HTR-8/SVneo (cell line): ENCODE data around the gene SKIDA1.

Experiments used
- DNase-seq: peaks from one replicate; pipeline ENCODE4 v3.0.0; 2011; ENCODE audit warnings: low spot score, mixed read lengths; ENCODE audit not compliant: insufficient read length
- FAIRE-seq: peaks from 2 replicates; lab custom pipeline; 2011; peaks lifted over from hg19 to GRCh38; lab: Jason Lieb, UNC

The SKIDA1 gene

DNA sequence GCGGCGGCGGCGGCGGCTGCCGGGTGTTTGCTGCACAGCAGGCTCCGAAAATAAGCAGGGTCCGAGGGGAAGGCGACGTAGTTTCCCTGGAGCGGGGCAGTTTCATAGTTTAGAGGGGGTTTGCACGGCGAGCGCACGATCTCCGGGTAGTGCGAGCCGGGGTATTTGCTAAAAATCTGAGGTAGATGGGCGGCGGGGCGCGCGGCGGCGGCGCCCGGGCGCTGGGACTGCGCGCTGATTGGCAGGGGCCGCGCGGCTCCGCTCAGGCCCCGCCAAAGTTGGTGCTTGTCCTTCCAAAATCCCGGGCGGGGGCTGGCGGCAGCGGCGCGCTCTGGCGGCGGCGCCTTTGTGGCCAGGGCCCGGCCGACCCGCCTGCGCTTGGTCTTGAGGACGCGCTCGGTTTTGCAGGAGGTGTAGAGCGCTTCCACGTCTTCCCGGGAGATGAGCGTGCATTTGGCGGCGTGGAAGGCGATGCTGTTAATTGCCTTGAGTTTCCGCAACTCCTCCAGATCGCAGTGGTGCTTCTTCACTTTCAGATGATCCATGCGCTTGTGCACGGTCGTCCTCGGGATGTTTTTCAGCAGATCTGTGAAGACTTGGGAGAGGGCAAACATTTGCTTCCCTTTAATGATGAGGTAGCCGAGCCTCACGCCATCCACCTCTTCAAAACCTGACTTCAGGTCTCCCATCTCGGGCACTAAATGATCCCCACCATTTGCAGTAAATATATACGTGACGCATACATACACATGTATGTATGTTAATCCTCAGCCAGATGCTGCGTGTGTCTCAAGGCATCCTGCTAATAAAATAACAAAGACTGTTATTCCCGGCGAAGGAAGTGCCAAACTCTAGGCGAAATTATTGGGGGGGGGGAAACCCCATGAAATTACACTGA lies 8.1 kb downstream of the SKIDA1 start:
- no peak for FAIRE-seq
- DNase-seq: no peak

- no peak for DNase-seq
- peak; percentile 48 for FAIRE-seq
These were observed 9.0 kb downstream of the SKIDA1 start for GRCh38 chr10:21516242-21517131.

DNA sequence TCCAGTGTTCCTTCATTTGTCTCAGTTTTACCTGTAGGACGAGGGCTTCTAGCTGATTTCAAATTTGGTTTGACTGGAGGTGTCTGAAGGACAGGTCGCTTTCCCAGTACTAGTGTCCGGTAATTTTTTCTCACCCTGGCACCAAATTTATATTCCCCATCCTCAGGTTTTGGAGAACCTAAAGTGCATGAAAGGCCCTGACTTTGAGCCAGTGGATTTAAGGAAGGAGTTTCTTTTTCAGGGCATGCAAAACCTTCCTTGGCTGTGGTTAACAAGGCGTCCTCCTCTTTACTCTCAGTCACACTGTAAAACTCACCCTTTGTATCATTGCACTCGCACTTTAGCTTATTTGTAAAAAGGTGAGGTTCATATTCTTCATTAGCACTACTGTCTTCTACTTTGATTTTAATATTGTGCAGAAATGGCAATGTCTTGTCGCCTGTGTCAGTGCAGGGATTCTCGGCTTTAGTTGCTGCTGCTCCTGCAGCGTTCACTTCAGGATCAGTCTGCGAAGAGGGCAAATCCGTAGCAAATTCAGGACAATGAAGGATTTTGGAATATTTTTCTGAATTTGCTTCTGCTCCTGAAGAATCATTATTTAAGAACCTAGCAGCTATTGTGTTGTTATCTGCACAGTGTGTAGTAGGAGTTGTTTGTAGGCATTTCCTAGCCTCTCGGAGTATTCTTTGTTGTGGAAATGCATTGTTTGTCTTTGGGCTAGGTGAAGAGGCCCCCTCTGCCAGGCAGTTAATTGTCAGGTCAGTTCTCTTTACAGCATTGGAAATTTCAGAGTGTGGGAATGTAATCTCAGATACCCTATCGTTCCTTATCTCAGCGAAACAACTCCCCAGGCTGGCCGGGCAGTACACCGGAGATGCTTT lies 9.9 kb downstream of the SKIDA1 start:
- FAIRE-seq: no peak
- DNase-seq: no peak

GRCh38 chr10:21514818-21515351 lies 10.6 kb downstream of the SKIDA1 start:
- no peak for FAIRE-seq

GRCh38 chr10:21514129-21514817 lies 11.2 kb downstream of the SKIDA1 start:
- FAIRE-seq (no peak), DNase-seq (no peak)

More at GRCh38 chr10:21514818-21515351, 10.6 kb downstream of the SKIDA1 start:
- DNase-seq: no peak

GRCh38 chr10:21513405-21513788 lies 12.1 kb downstream of the SKIDA1 start:
- DNase-seq: no peak
- no peak for FAIRE-seq

DNA sequence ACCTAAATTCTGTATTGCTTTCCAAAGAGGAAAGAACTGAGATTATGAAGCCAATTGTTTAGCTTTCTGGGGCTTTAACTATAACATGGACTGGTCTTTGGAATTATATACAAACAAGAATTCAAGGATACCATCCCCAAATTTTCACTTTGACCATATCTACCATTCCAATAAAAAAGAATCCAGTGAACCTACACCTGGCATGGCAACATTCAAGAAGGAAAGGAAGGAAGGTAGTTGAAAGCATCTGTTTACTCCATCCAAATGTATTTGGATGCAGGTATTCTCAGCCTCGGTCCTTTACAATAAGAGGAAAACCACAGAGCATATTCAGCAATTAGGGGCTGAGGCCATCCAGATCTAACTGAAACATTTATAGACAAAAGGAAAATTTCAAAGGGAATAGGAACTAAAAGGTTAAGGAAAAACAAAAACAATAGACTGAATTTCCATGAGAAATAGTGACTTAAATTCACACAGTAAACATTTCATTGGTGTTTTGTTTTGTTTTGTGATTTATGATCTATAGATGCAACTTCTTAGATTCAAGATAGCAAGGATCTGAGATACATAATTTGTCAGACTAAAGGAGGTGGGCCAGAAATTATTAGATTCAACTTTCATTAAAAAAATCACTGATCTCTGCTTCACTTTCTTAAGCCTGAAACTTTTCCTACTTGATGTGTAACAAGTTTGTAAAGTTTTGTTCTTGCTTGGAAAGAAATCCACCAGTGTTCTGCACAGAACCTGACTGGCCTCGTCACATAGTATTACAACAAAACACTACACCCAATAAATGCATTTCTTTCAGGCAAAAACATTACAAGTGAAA lies 12.7 kb downstream of the SKIDA1 start:
- no peak for FAIRE-seq
- no peak for DNase-seq

DNA sequence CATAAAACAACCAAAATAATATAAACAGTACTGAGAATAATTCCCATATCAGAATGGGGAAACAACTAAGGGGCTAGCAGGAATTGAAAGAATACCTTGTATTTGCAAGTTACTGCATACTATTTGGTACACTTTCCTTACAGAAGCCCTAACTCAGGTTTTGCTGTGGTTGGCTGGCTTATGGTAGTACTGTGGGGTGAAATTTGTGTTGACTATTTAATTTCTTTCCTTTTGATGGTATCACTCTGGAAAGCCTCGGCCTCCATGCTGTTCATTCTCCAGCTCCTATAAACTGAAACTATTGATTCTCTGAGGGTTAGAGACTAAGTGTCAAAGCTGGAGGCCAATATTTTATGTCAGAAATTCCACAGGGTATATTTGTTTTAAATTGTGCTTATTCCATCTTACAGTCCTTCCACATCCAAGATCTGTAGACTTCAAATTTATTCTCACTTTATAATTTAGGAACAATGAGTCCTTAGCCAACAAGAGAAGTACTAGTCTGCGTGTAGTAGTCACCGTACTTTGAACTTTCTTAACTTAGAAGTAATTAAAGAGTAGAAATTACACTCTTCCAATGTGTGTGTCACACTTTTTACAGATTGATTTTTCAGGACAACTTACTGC lies 13.4 kb downstream of the SKIDA1 start:
- no peak for FAIRE-seq
- DNase-seq: no peak

- FAIRE-seq (no peak), DNase-seq (no peak)
These were observed 14.3 kb downstream of the SKIDA1 start for GRCh38 chr10:21511095-21511570.

DNA sequence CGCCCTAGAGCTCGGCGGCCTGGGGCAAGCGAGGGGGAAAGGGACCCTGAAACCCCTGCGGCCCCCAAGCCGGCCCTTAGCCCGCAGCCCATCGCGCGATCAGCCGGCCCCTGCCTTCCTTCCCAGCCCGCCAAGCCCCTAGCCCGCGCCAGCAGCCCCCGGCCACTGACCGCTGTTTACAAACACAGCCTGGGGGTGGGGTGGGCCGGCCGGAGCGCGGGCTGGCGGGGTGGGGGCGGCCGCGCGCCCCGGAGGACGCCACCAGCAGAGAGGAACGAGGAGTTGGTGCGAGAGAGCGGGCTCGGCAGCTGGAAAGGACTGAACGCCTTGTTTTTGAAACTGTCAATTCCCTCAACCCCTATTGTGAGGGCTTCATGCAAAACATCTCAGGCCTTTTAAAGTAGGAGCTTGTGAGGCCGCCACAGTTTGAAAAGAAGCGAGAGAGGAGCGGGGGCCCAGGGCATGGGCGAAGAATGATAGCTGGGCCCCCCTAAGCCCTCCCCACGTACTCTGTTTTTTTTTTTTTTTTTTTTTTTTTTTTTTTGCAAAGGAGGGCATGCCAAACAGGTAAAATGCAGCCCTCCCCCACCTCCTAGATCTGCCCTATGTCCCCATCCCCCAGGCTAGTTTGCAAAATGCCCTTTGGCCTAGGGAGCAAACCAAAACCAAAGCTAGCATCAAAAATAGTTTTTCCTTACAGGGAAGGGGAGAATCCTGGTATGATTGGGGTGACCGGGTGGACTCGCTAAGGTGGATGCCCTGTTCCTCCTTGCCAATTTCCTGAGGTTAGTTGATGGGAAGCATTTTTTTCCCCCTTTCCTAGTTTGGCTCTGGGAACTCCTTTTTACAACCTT lies 15.0 kb downstream of the SKIDA1 start:
- no peak for DNase-seq

DNA sequence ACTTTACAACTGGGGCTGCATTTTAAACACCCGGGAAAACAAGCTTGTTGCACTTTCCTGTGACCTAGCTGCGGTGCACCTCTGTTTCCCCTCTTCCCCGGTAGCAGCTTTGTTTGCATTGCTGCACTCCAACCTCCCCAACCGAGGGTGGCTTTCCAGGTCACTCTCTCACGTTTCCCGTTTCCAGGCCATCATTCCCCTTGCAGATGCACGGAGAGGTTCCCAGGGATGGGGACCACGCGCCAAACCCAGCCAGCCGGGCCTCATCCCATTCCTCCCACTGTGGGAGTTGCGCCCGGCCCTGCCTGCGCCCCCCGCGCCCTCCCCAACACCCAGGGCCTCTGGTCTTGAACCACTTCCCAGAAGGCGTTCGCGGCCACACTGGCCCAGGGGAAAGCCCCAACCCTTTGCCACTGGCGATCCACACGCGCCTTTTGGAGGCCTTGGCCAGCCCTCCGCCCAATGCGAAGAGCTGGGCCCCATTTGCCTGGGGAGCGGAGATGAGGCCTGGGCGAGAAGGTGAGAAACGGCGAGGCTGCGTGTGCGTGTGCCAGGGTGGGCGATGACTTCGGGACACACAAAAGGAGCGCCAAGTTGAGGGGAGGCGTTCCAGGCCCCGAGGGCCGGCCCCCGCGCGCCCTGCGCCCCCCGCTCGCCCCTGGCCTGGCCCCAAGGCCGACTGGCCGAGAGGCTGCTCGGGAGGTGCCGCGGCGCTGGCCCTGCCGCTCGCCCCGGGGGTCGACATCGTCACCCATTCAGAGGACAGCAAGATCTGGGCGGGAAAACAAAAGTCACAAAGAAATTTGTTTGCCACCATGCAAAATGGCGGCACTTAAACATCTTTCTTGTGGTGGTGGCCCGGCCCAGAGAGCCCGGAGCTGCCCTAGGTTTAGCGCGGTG lies 15.9 kb downstream of the SKIDA1 start:
- DNase-seq (no peak), FAIRE-seq (no peak)

More for the DNA sequence above, 15.0 kb downstream of the SKIDA1 start:
- FAIRE-seq: no peak

DNA sequence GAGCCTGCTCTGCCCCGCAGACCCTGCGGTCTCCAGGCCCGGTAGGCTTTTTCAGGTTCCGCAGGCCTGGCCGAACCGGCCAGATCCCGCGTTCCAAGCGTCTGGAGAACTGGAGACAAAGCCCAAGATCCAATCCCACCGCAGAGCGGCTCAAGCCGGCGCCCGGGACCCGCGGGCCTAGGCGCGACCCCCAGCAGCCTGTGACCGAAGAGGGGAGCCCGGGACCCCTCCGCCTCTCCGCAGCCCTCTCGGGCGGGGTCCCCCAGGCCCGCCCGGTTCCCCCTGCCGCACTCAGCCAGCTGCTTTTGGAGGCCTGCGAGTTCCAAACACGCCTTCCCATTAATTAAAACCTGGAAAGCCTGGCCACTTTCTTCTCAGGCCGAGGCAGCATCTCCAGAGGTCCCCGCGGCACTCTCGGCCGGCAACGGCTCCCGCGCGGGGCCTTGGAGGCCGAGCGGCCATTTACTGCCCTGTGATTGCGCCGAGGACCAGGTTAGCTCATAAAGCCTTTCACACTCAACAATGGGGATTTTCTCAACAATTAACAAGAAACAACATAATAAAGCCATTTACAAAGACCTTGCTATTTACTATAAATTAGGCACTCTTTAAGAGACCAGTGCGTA lies 16.7 kb downstream of the SKIDA1 start:
- no peak for FAIRE-seq

DNA sequence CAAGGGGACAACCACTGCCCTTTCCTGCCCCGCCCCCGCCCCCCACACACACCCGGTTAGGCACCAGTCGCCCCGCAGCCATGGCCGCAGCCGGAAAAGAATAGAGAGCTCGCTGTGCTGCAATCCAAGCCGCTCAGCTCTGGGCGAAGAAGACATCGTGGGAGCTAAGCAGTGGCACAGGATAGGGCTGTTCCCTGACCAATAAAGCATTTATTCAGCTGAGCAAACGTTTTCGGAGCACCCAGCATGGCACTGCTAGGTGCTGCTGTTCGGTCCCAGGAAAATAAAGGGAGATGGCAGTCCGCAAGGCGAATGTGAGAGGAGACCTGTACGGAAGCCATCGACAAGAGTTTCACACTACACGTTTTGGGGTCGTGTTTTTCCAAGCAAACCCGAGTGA lies 18.3 kb downstream of the SKIDA1 start:
- FAIRE-seq (no peak), DNase-seq (no peak)

More for the DNA sequence above, 16.7 kb downstream of the SKIDA1 start:
- DNase-seq: no peak

GRCh38 chr10:21506351-21506750 lies 19.1 kb downstream of the SKIDA1 start:
- no peak for DNase-seq
- FAIRE-seq: no peak

DNA sequence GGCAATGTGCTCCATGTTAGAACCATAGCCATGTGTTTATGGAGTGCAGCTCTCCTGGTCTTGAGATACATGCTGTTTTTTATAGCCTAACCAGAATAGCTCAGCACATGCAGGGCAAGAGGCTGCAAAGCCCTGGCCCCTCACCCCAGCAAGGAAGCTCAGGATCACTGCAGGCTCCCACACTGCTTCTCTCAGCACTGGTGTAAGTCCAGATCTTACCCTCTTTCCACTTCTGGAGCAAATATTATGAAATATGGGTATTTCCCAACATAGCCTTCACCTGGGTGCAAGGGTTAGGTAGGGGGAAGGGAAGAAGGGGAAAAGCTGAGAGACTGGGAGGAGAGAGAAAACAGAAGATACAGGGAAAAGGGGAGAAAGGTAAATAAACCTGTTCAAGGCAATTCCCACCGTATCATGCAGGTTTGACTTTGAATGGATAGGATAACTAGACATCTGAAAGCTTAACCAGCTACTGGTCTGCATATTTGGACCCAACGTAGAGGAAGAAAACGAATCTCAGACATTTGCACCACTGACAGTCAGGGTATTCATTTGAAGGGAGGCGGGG lies 19.7 kb downstream of the SKIDA1 start:
- FAIRE-seq: no peak
- DNase-seq: no peak
